Natural killer cell treated with Interleukin-12 subunit alpha and Interleukin-12 subunit beta and Interleukin-15 and Interleukin-18, amount 100 ng/mL, for 72 hours (primary cell): ENCODE results near the gene DNAH14. TPM values are rescaled to one million over a fixed set of nuclear protein-coding genes. Genes with fewer than 3 reads are reported as not detected.
"Not testable (repeated sequence)": the region's sequence is repeated elsewhere in the genome, so short reads cannot be mapped to it uniquely, and the experiment has no call there.

Experiments used
- ATAC-seq, 2 donors: fragments of 150-1000 bp; cut with Tn5 transposase in 1 of 2; sonication (Bioruptor Pico), chemical (Tn5 transposase) in 1 of 2; 2 replicates each; pipeline ENCODE4 v1.10.0; 2021
- DNase-seq: peaks from one replicate; pipeline ENCODE4 v3.0.0; 2022; ENCODE audit warnings: low spot score
- H3K27ac Mint-ChIP-seq, 2 donors: 1 replicate in 1 of 2; 2 replicates in 1 of 2; pipeline ENCODE4 v1.8.0; 2022; ENCODE audit warnings: mixed read lengths in 2 of 2, mild to moderate bottlenecking in 1 of 2, moderate library complexity in 1 of 2
- H3K27me3 Mint-ChIP-seq, 2 donors: 1 replicate in 1 of 2; 2 replicates in 1 of 2; pipeline ENCODE4 v1.8.0; 2022; ENCODE audit warnings: mixed read lengths in 2 of 2
- H3K36me3 Mint-ChIP-seq: one replicate; pipeline ENCODE4 v1.8.0; 2022; ENCODE audit warnings: mixed read lengths
- H3K4me1 Mint-ChIP-seq, 2 donors: 1 replicate in 1 of 2; 2 replicates in 1 of 2; pipeline ENCODE4 v1.8.0; 2022; ENCODE audit warnings: low read depth in 2 of 2, mixed read lengths in 2 of 2, mild to moderate bottlenecking in 1 of 2
- H3K4me3 Mint-ChIP-seq: one replicate; pipeline ENCODE4 v1.8.0; 2022; ENCODE audit warnings: mixed read lengths
- H3K9me3 Mint-ChIP-seq: 2 replicates; pipeline ENCODE4 v1.8.0; 2022; ENCODE audit warnings: mixed read lengths
- total RNA-seq, 2 donors: library from RNA; stranded (reverse); gene quantifications; one replicate each; pipeline ENCODE4 v1.2.3, GENCODE V29; 2022

DNAH14 gene
- total RNA-seq, 2 donors from 2014 or later, result 1.4 to 1.7 TPM

DNA sequence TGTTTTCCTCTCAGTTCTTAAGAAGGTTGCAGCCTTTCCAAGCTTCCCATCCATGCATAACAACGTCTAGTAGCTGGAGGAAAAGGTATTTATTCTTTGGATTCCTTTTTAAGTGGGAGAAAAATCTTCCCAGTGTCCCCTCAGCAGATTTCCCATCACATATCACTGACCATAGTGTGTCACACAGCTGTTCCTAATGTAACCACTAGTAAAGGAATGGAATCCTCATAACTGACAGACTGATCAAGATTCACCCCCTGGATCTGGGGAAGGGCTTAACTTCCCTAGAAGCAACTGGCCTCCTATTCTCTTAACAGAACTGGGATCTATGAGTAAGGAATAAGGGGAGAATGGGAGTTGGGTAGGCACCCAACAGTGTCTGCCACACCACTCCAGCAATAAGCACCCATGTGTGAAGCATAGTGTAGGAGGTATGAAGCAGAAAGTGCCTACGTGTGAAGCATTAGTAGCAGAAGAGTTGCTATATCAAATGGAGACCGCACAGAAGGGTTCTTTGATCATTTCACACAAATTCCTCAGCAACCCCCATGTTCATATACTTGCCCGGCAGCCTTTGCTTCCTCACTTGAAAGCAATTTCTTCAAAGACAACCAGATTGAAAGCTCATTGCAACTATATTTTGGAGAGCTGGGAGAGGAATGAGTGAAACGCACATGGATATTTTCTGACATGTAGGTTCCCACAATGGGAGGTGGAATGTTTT lies 28.2 kb upstream of the DNAH14 start:
- Mint-ChIP-seq H3K27me3 (peaks cover 18 to 19% of the 10 kb centered on the region in 2 donors), H3K36me3 (no peaks in the 10 kb centered on the region), H3K4me3 (no peak overlapping the region), H3K4me1 (no peaks in the 10 kb centered on the region), H3K9me3 (peaks cover 7% of the 10 kb centered on the region), H3K27ac (no peak overlapping the region)
- ATAC-seq (no peak), DNase-seq (no peak)

GRCh38 chr1:224903955-224904354 lies 25.5 kb upstream of the DNAH14 start:
- Mint-ChIP-seq H3K27ac (no peak overlapping the region), H3K4me1 (no peaks in the 10 kb centered on the region), H3K4me3 (no peak overlapping the region), H3K27me3 (peaks cover 19 to 31% of the 10 kb centered on the region in 2 donors), H3K36me3 (no peaks in the 10 kb centered on the region), H3K9me3 (no peaks in the 10 kb centered on the region)
- ATAC-seq (no peak), DNase-seq (no peak)

DNA sequence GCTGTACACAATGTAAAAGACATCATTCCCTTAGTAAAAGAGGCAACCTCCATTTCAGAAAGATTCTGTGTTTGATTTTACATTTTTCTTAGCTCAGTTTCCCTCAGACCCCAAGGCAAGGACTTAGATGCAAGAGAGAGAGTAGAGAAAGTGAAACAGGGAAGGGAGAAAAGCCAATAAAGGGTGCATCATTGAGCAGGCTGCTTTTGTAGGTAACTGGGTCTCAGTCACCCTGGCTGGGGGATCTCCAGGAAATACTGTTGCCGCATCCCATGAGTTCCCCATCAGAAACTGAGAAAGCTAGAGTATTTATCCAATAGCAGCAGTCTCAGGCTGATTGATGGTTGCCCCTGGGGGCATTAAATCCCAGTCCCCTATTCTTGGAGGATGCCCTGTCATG lies 23.1 kb upstream of the DNAH14 start:
- H3K4me3 Mint-ChIP-seq, result no peak overlapping the region
- no peak overlapping the region for H3K27ac Mint-ChIP-seq
- H3K9me3 Mint-ChIP-seq, result peaks cover 6% of the 10 kb centered on the region
- peaks cover 20 to 31% of the 10 kb centered on the region in 2 donors for H3K27me3 Mint-ChIP-seq
- peaks cover 6% of the 10 kb centered on the region for H3K36me3 Mint-ChIP-seq
- no peak for ATAC-seq
- no peaks in the 10 kb centered on the region for H3K4me1 Mint-ChIP-seq
- DNase-seq, result no peak

DNA sequence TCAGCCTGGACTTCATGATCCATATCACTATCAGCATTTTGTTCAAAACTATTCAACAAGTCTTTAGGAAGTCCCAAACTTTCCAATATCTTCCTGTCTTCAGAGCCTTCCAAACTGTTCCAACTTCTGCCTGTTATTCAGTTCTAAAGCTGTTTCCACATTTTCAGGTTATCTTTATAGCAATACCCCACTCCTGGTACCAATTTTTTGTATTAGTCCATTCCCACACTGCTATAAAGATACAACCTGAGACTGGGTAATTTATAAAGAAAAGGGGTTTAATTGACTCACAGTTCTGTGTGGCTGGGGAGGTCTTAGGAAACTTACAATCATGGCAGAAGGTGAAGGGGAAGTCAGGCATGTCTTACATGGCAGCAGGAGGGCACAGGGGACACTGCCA lies 18.3 kb upstream of the DNAH14 start:
- ATAC-seq (no peak), DNase-seq (no peak)
- Mint-ChIP-seq H3K9me3 (peaks cover 16% of the 10 kb centered on the region), H3K4me3 (no peak overlapping the region), H3K4me1 (no peaks in the 10 kb centered on the region), H3K27ac (no peak overlapping the region), H3K27me3 (peaks cover 11 to 23% of the 10 kb centered on the region in 2 donors), H3K36me3 (peaks cover 11% of the 10 kb centered on the region)

GRCh38 chr1:224914292-224914900 lies 15.1 kb upstream of the DNAH14 start:
- H3K36me3 Mint-ChIP-seq, result peaks cover 11% of the 10 kb centered on the region
- H3K9me3 Mint-ChIP-seq, result peaks cover 16% of the 10 kb centered on the region
- H3K27ac Mint-ChIP-seq, result no peak overlapping the region
- no peak for DNase-seq
- peaks cover 7 to 9% of the 10 kb centered on the region in 2 donors for H3K27me3 Mint-ChIP-seq
- H3K4me3 Mint-ChIP-seq, result no peak overlapping the region
- ATAC-seq, result no peak
- H3K4me1 Mint-ChIP-seq, result no peaks in the 10 kb centered on the region

DNA sequence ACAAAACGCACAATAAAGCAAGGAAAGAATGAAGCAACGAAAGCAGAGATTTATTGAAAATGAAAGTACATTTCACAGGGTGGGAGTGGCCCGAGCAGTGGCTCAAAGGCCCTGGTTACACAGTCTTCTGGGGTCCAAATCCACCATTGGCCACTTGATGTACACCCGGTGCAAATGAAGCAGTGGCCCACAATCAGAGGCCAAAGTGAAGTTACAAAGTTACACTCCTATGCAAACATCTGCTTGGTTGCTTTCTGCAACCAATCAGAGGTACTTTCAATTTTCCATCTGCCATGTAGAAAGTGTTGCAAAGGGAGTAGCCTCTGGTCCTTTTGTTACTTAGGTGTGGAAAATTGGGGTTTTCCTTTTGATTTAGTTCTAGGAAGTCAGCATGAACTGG lies 10.0 kb upstream of the DNAH14 start:
- Mint-ChIP-seq H3K4me1 (no peaks in the 10 kb centered on the region), H3K4me3 (no peak overlapping the region), H3K9me3 (no peaks in the 10 kb centered on the region), H3K27me3 (peaks cover 2 to 6% of the 10 kb centered on the region in 2 donors), H3K27ac (no peak overlapping the region), H3K36me3 (no peaks in the 10 kb centered on the region)
- DNase-seq (no peak), ATAC-seq (no peak)

DNA sequence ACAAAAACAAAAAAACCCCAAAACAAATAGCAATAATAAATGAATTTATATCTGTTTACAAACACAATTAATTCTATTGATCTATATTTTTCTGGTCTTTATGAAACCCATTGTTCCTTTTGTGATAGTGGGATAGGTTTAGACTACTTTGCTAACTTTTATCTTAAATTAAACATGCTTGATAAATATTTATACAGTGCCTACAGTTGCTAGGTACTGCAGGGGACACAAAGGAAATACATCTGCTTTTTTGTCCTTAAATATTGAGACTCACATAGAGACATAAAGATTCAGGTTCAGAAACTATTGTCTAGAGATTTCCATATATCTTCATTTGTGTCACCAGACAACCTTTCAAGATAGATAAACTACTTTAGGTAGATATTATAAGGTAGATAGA lies 8.5 kb upstream of the DNAH14 start:
- H3K4me1 Mint-ChIP-seq, result no peaks in the 10 kb centered on the region
- ATAC-seq (no peak), DNase-seq (no peak)
- no peaks in the 10 kb centered on the region for H3K36me3 Mint-ChIP-seq
- H3K9me3 Mint-ChIP-seq, result no peaks in the 10 kb centered on the region
- peaks cover 2 to 6% of the 10 kb centered on the region in 2 donors for H3K27me3 Mint-ChIP-seq
- no peak overlapping the region for H3K4me3 Mint-ChIP-seq
- no peak overlapping the region for H3K27ac Mint-ChIP-seq

DNA sequence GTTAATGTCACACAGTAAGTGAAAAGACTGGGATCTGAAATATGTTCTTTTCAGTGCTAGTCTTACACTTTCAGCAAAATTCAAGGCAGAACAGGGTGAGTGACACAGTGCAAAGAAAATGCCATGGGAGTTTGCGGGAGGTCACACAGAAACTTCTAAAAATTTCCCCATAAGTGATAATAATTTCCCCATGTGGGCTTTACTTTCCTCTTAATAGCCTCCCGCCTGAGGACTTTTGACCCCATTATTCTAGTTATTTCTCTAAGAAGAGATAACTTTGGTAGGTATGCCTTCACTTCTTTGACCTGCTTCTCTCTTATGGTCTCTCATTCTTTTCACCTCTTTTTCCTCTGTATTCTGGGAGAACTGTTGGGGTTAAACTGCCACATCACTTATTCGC lies 8.1 kb upstream of the DNAH14 start:
- DNase-seq, result no peak
- H3K4me1 Mint-ChIP-seq, result no peaks in the 10 kb centered on the region
- H3K27ac Mint-ChIP-seq, result no peak overlapping the region
- peaks cover 2 to 6% of the 10 kb centered on the region in 2 donors for H3K27me3 Mint-ChIP-seq
- H3K9me3 Mint-ChIP-seq, result no peaks in the 10 kb centered on the region
- no peak overlapping the region for H3K4me3 Mint-ChIP-seq
- H3K36me3 Mint-ChIP-seq, result no peaks in the 10 kb centered on the region
- no peak for ATAC-seq

DNA sequence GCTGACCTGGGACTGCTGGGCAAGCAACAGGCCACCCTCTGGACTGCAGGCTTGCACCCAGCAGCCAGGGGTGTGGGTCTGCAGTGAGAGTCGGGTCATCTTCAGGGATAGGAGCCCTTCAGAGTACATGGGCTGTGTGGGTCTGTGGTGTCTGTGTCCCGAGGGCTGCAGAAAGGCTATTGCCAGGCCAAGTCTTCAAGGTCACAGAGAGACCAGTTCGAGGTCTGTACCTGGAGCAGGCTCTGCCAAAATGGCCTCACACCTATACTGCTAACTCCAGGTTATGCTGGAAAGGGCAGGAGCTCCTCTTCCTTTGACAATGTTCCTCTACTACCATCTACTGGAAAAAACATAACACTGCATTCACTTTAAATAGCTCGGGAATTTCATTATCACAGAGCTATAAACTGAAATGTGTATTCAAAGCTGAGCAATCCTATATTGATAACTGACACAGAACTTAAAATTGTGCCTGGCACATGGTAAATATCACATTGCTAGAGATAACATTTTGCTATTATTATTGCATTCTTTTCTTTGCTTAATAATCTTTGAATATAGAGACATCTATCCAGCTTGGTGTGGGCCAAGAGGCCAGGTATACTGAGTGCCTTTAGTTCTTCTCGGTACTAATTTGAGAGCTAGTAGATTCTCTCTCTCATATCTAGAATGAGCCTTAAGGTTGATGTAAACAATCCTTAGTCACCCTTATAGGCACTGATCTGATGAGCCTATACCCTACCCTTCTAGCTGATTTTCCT lies 6.9 kb upstream of the DNAH14 start:
- H3K27ac Mint-ChIP-seq, result no peak overlapping the region
- H3K9me3 Mint-ChIP-seq, result peaks cover under 1% of the 10 kb centered on the region
- H3K27me3 Mint-ChIP-seq, result peaks cover 3 to 10% of the 10 kb centered on the region in 2 donors
- H3K4me1 Mint-ChIP-seq, result no peaks in the 10 kb centered on the region
- H3K4me3 Mint-ChIP-seq, result no peak overlapping the region
- H3K36me3 Mint-ChIP-seq, result no peaks in the 10 kb centered on the region
- ATAC-seq (peak; percentile 33 to 57), DNase-seq (no peak)

- no peak overlapping the region for H3K27ac Mint-ChIP-seq
- peaks cover 3% of the 10 kb centered on the region for H3K9me3 Mint-ChIP-seq
- no peaks in the 10 kb centered on the region for H3K4me1 Mint-ChIP-seq
- DNase-seq (no peak), ATAC-seq (no peak)
- H3K27me3 Mint-ChIP-seq, result peaks cover 8 to 14% of the 10 kb centered on the region in 2 donors
- no peaks in the 10 kb centered on the region for H3K36me3 Mint-ChIP-seq
- no peak overlapping the region for H3K4me3 Mint-ChIP-seq
Measured at GRCh38 chr1:224923726-224924125, 5.7 kb upstream of the DNAH14 start.

DNA sequence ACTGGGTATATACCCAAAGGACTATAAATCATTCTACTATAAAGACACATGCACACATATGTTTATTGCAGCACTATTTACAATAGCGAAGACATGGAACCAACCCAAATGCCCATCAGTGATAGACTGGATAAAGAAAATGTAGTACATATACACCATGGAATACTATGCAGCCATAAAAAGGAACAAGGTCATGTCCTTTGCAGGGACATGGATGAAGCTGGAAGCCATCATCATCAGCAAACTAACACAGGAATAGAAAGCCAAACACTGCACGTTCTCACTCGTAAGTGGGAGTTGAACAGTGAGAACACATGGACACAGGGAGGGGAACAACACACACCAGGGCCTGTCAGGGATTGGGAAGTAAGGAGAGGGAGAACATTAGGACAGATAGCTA lies 1.8 kb upstream of the DNAH14 start:
- not testable (repeated sequence) for H3K27ac Mint-ChIP-seq, H3K36me3 Mint-ChIP-seq, ATAC-seq, H3K4me3 Mint-ChIP-seq, H3K9me3 Mint-ChIP-seq, DNase-seq, H3K4me1 Mint-ChIP-seq
- peaks cover 18 to 20% of the 10 kb centered on the region in 2 donors for H3K27me3 Mint-ChIP-seq

DNA sequence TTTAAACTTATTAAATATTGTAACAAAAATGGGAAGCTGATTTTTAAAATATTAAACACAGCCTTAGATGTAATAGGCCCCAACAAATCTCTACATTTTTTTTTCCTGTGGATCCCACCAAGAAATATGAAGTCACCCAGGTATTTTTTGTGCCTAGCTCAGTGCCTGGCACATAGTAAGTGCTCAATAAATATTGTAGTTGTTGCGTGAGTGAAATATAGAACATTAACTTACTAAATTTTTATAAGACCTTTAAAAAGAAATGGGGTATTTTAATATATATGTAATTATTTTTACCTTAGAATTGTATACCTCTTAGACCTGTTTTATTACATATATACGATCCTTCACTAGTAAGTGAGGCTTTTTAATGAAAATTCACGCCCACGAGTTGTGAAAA lies 569 bp upstream of the DNAH14 start:
- Mint-ChIP-seq H3K36me3 (peaks cover 23% of the 10 kb centered on the region), H3K4me1 (no peaks in the 10 kb centered on the region), H3K9me3 (peaks cover 9% of the 10 kb centered on the region), H3K27ac (no peak overlapping the region), H3K27me3 (peaks cover 19 to 24% of the 10 kb centered on the region in 2 donors), H3K4me3 (no peak overlapping the region)
- ATAC-seq (no peak), DNase-seq (no peak)

- Mint-ChIP-seq H3K9me3 (peaks cover 22% of the 10 kb centered on the region), H3K4me3 (no peak overlapping the region), H3K36me3 (peaks cover 46% of the 10 kb centered on the region), H3K4me1 (no peaks in the 10 kb centered on the region), H3K27ac (no peak overlapping the region), H3K27me3 (peaks cover 19 to 40% of the 10 kb centered on the region in 2 donors)
- ATAC-seq, result no peak
- DNase-seq, result no peak
Measured at GRCh38 chr1:224931605-224932004, 2.1 kb downstream of the DNAH14 start.

- ATAC-seq (no peak), DNase-seq (no peak)
- no peaks in the 10 kb centered on the region for H3K4me1 Mint-ChIP-seq
- no peak overlapping the region for H3K27ac Mint-ChIP-seq
- H3K36me3 Mint-ChIP-seq, result peaks cover 46% of the 10 kb centered on the region
- H3K9me3 Mint-ChIP-seq, result peaks cover 20% of the 10 kb centered on the region
- H3K27me3 Mint-ChIP-seq, result peaks cover 17 to 35% of the 10 kb centered on the region in 2 donors
- no peak overlapping the region for H3K4me3 Mint-ChIP-seq
Measured at GRCh38 chr1:224932607-224933249, 3.3 kb downstream of the DNAH14 start.
